Right lobe of liver (tissue), 4 donors: ENCODE measurements around the gene SPP1.

ENCODE experiments used
- CTCF ChIP-seq, 4 donors: fragments of 200-600 bp in 3 of 4; fragments of 450-650 bp in 1 of 4; IDR thresholded peaks; one replicate each; pipeline versions ENCODE4 v1.5.1 to v1.8.0; 2016 to 2022; ENCODE audit warnings: antibody characterized with exemption in 4 of 4, mild to moderate bottlenecking in 2 of 4
- POLR2A ChIP-seq: fragments of 450-650 bp; IDR thresholded peaks from one replicate; pipeline ENCODE4 v1.6.1; 2017; ENCODE audit warnings: antibody characterized with exemption, mild to moderate bottlenecking
- donor health status: DM: no; HTN: no; CAD: no.
- donor health status: DM: no; HTN: no; CAD: no.
- donor health status: DM: no; HTN: yes; CAD: no.

- no peak for TF ChIP-seq CTCF (IDR thresholded peaks at IDR 0.05)
- no peak for TF ChIP-seq POLR2A
These were observed 19.9 kb downstream of the SPP1 start for GRCh38 chr4:87995435-87995834.
